Activated CD4-positive, CD25-positive, alpha-beta regulatory T cell treated with anti-CD3 and anti-CD28 coated beads, Interleukin-2, amount 50 U/mL, for 24 hours (primary cell): Measurements from ENCODE around the gene ST8SIA3.
"Not testable (repeated sequence)": the region's sequence is repeated elsewhere in the genome, so short reads cannot be mapped to it uniquely, and the experiment has no call there.

Experiments
- ATAC-seq, 2 donors: fragments of 150-1000 bp; cut with Tn5 transposase; one replicate each; pipeline ENCODE4 v1.10.0; 2021; ENCODE audit warnings: mild to moderate bottlenecking in 1 of 2, moderate library complexity in 1 of 2

Gene ST8SIA3

DNA sequence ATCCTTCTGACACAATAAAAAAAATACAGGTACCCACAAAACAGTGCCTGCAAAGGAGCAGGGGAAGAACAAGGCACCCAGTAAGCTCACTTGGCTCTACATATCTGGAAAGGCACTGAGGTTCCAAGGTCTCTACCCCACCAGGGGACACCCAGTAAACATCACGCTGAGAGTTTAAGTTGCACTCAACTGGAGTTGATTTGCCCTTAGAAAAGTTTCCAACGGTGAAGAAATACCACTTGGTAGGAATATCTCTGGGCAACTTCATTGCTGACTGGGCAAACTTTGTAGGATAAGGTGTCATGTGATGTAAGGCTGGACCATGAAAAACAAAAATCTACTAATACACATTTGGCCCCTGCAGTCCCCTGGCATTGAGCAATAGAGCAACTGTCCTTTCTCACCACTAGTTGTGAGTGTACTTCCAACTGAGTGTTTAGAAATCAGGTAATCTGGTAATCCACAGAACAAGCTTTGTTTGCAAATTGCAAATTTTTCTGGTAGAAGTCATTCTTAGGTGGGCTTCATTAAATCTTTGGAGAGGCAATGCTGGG, 14.2 kb downstream of the ST8SIA3 start:
- ATAC-seq = no peak

- no peak for ATAC-seq
Observed at GRCh38 chr18:57372444-57372843, 20.1 kb downstream of the ST8SIA3 start.

GRCh38 chr18:57373017-57373416, 20.7 kb downstream of the ST8SIA3 start:
- no peak for ATAC-seq

DNA sequence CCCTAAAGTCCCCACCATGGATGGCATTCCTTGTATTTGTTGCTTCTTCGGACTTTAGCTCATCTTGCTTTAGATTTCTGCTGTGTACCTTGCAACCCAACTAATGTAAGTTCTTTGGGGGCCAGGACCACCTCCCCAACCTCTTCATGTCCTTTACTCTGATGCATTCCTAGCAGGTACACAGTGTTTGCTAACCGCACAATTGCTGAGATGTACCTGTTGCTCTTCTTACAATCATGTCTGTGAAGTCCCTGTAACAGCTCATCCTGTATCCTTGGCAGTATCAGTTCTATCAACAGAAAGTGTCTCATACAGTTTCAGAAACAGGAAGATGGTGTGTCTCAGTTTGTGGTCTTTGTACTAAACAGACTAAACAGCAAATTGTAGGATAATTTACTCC, 24.1 kb downstream of the ST8SIA3 start:
- no peak for ATAC-seq

GRCh38 chr18:57389271-57389670, 36.9 kb downstream of the ST8SIA3 start:
- ATAC-seq = no peak

DNA sequence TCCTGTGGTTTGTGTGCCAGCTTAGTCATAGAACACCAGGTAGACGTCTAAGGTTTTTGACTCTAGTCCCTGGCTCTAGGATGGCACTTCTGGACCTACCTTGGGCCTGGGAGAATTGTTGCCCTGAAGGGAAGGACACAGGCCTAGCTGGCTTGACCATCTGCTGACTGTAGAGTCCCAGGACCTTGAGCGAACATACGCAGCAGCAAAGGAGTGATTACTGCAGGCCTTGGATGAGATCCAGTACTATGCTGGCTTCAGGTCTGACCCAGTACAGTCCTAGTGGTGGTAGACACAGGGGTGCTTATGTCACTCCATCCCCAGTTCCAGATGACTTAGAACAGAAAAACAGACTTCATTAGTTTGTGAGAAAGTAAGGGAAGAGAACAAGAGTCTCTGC, 37.7 kb downstream of the ST8SIA3 start:
- ATAC-seq = no peak

DNA sequence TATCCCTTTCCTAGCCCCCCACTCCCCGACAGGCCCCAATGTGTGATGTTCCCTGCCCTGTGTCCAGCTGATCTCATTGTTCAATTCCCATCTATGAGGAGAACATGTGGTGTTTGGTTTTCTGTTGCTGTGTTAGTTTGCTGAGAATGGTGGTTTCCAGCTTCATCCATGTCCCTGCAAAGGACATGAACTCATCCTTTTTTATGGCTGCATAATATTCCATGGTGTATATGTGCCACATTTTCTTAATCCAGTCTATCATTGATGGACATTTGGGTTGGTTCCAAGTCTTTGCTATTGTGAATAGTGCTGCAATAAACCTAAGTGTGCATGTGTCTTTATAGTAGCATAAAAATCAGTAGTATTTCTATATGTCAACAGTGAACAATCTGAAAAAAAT, 42.4 kb downstream of the ST8SIA3 start:
- ATAC-seq = not testable (repeated sequence)

GRCh38 chr18:57396831-57397230, 44.5 kb downstream of the ST8SIA3 start:
- not testable (repeated sequence) for ATAC-seq

DNA sequence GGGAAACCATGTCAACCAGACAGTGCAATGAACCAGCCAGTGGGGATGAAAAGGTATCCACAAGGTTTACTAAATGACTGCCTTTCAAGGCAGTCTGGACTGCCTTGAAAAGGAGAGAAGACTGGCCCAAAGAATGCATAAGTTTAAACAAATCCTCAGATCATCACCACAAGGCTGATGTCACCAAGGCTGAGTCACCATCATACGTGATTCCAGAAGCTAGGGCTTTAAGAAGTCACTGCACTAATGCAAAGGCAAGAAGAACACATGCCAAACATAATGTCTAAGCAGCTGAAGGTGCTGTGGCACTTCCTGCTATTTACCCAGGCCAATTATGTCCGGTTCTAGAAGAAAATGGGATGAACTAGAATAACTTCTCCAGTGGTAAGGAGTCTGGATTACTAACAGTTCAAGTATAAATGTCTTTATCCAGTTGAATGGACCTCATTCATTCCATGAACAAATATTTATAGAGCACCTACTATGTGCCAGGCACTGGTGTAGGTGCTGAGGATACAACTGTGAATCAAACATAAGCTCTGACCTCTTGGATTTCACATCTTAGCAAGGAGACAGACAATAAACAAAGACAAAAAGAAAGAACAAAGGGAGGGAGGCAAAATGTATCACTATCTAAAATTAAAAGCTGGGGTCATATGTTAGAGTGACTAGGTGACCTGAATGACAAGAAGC, 45.2 kb downstream of the ST8SIA3 start:
- no peak for ATAC-seq

GRCh38 chr18:57404345-57404744, 52.0 kb downstream of the ST8SIA3 start:
- no peak for ATAC-seq

DNA sequence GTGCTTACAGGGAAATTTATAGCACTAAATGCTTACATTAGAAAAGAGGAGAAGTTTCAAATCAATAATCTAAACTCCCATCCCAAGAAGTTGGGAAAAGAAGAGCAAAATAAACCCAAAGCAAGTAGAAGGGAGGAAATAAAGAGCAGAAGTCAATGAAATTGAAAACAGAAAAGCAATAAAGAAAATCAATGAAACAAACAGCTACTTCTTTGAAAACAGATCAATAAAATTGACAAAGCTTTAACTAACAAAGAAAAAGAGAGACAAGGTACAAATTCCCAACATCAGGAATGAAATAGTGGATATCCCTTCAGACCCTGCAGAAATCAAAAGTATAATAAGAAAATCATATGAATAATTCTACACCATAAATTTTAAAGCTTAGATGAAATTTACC, 57.3 kb downstream of the ST8SIA3 start:
- ATAC-seq = no peak

DNA sequence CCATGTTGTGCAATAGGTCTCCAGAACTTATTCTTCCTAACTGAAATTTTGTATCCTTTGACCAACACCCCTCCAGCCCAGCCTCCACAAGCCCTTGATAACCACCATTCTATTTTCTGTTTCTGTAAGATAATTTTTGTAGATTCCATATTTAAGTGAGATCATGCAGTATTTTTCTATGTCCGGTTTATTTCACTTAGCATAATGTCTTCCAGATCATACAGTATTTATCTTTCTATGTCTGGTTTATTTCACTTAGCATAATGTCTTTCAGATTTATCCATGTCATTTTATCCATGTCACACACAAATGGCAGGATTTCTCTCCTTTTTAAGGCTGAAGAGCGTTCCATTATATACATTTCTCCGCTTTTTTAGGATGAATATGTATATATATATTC, 58.4 kb downstream of the ST8SIA3 start:
- no peak for ATAC-seq

DNA sequence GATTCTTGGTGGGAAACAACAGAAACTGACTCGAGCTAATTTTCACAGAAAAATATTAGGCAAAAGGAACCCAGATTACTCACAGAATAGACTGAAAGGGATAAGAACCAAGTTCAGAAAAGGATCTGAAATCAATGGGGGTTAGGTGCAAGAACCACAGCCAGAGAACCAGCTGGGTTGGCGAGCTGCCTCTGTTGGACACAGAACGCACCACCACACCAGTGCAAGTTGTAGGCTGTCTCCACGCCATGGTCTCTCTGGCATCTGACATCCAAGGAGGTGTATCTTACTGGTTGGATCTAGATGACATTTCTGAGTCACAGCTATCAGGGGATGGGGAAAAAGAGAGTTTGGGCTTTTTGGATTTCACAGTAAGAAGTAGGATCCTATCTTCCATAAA, 64.2 kb downstream of the ST8SIA3 start:
- ATAC-seq = no peak
